ENCODE results near the gene PLD6. TPM values are rescaled to one million over a fixed set of nuclear protein-coding genes. Genes with fewer than 3 reads are reported as not detected.

The PLD6 gene
- total RNA-seq, 1 experiment from 2014 or later = 1.6 TPM

DNA sequence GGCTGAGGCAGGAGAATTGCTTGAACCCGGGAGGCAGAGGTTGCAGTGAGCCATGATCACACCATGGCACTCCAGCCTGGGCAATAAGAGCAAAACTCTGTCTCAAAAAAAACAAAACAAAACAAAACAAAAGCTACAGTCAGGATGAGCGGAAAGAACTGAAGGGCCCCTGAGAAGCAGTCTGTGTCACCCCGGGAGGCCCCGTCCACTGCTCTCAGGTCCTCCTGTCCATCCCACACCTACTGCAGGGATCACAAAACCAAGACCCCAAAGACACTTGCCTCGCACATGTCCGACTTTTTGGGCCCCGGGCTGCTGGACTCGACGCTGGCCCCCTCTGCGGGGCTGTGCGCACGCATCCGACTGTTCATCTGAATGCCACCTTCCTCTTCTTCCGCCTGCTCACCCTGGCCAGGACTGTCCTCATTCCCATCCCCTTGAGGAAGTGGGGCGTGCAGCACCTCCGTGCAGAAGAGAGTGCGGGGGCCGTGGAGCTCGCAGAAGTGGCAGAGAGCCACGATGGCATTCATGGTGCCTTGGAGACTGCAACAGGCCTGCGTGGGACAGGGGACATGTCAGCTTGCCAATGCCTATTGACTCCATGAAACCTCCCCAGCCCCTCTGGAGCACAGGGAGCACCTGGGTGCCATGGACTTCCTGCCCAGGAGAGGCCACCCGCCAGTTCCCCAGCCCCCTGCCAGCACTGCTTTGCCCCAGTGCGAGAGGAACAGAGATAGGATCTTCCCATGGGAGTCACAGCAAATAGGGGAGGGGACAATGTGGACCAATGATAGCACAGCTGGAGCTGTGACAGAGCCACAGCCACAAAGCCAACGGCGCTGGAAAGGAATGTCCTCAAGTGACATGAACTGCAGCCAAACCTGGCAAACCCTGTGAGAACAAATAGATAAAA is 21.7 kb upstream of the PLD6 start:
- DNase-seq (ENCODE audit: low spot score) = no peak

DNA sequence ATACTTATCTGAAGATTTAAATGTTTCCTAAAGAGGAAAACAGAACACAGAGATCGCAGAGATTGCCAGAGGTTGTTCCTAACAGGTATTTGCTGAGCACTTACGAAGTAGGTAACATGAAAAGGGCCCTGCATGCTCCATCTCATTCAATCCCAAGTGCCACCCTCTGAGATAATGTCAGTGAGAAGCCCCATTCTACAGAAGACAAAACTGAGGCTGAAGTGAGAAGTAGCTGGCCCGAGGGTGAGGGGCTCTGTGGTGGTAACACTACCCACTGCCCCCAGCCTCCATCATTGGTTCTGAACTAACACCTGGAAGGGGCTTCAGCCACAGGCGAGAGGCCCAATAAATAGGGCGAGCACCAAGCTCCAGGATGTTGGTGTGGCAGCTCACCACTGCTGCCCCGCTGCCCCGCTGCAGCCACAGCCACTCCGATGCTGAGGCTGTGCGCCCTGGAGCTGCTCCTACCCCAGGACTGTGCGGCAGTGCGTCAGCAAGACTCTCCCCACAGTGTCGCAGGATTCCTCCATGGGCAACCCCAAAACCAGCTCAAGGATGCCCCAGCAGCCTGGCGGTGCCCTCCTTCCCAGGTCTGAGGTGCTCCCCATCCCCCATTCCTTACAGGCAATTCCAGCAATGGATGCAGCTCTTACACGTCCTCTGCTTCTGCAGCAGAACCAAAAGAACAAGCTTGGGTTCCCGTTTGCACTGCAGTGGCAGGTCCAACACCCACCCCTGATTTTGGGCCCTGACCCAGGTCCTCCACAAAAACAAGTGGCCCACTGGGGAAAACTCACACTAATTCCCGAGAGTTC is 20.5 kb upstream of the PLD6 start:
- no peak for DNase-seq (ENCODE audit: low spot score)

DNA sequence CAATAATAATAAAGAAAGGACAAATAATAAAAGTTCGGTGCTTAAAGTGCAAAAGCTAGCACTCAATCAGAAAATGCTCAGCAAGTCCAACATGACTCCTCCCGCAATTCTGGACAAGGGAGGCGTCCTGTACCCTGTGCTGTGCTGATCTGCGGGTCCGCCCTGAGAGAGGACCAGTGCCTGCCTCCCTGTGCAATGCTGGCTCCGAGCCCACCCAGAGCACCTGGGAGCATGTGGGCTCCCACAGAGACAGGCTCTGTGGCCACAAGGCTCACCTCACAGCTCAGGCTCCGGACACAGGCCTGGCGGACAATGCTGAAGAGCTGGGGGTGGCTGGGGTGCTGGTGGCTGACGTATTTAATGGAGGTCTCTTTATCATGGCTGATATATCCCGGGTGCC is 19.8 kb upstream of the PLD6 start:
- no peak for DNase-seq (ENCODE audit: low spot score)

DNA sequence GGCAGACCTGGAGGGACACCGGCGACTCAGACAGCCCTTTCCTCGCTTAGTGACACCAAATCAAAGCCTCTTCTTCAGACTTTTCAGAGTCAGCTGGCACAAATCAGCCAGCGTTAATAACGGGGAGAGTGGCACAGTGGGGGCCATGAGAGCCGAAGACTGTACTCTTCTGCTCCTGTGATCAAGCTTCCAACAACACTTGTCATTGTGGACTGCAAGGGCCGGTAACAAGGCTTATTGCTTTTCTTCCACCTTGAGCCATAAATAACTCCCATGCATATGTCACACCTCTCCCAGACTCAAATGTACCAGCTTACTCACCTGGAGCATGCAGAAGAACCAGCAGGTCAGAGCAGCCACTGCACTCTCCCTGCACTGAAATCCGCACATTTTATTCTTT is 18.0 kb upstream of the PLD6 start:
- no peak for DNase-seq (ENCODE audit: low spot score)

DNA sequence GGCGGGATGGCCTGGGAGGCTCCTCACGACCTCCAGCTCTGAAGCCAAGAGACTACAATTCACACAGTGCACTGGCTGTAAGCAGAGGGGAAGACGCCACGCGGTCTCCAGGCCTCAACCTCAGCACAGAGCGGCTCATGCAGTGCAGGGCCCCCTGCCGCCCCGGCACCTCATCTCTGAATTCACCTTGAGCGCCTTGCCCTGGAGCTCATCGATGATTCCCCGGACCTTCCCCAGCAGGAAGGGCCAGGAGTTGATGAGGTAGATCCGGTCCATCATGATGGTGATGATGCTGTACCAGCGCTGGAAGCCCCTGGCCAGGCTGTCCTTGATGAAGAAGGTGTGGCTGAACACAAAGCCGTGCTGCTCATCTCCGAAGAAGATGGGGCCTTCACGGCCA is 17.6 kb upstream of the PLD6 start:
- DNase-seq (ENCODE audit: low spot score) = no peak

DNA sequence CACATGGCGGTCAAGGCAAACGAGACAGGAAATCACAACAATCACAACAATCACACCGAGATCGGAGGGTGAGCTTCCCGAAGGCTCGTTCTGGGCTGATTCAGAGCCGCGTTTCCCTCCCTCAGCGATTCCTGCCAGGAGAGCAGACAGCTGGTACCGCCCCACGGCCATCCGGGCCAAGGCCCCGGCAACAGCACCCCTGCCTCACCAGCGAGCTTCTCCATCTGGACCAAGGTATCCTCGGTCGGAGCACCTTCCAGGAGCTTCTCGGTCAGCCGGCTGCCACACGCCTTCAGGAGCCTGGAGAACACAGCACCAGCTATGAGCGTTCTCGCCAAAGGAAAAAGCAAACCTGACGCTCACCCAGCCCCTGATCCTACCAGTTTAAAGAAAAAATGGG is 15.2 kb upstream of the PLD6 start:
- DNase-seq (ENCODE audit: low spot score) = no peak

DNA sequence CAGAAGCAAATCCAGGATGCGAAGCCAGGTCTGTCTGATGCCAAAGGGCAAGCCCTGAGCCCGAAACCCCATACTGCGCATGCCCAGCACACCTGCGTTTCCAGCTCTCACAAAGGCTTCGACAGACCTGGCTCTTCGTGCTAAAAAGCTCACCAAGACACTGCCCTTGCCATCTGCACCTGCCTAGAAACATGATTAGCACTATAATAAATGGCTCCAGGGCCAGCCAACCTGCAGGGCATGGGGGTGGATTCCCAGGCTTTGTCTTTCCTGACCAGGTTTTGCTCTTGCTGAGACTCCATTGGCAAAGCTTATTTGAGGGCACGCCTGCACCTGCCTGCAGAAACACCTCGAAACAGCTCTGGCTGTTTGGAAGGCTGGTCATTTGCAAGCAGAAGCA is 14.4 kb upstream of the PLD6 start:
- DNase-seq (ENCODE audit: low spot score) = no peak

DNA sequence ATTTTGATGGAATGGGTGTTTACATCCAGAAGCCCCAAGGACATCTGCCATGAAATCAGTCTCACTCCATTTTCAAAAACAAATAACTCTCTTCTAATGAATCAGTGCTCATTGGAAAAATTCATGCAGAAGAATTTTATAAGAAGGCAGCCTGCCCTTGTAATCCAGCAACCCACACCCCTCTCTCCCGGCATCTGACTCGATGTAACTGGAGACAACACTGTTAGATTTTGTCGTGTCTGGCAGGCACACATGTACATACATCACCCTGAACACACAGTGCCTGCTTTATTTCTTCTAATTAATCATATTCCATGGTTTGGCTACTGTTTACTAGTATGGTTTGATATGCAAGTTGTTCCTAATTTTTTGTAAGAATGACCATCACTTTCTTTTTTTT is 11.9 kb upstream of the PLD6 start:
- no peak for DNase-seq (ENCODE audit: low spot score)

DNA sequence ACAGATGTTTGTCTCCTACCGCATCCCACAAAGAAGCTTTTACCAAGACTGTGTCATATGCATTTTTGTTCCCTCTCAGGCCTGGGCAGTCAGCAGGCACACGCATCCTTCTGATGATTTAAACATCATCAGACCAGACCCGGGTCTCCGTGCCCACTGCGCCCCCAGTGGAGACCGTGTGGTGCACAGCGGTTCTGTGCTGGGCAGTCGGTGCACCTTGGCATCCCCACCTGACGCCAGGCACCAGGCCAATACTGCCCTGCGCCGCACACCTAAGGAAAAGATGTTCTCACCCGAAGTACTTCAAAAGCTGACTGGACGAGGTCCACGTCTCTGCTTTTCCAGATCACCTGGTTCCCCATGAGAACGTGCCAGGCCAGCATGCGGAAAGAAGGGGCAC is 10.6 kb upstream of the PLD6 start:
- DNase-seq (ENCODE audit: low spot score) = no peak

DNA sequence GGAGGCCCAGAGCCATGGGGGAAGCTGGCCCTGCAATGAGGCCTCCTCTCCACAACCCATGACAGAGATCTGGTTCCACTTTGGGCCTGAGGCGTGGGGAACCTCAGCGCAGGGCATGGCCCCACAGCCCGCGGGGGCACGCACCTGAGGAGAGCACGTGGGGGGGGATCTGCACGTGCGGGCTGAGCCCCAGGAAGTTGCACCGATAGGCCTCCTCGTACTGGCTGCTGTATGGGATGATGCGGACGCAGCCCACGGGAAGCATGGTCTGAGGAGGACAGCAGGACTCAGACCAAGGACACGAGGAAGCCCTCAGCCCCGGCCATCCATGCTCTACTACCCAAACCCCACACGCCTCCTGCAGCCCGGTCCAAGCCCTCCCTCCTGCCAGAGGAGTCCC is 10.1 kb upstream of the PLD6 start:
- no peak for DNase-seq (ENCODE audit: low spot score)

DNA sequence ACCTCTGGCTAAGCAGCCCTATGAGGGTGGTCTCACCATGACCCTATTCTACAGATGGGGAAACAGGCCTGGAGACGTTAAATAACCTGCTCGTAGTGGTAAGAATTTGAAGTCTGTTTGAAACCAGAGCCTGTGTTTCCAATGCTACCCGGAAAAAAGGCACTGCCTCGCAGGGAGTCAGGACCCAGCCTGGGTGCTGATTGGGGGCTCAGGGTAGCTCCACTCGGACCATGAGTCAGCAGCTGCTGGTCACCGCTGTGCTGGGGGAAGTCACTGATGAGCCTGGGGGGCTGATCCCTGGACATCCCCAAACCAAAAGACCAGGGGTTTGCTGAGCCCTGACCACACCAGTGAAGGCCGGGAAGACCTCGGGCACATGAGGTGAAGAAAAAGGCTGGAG is 9.4 kb upstream of the PLD6 start:
- DNase-seq (ENCODE audit: low spot score) = no peak

DNA sequence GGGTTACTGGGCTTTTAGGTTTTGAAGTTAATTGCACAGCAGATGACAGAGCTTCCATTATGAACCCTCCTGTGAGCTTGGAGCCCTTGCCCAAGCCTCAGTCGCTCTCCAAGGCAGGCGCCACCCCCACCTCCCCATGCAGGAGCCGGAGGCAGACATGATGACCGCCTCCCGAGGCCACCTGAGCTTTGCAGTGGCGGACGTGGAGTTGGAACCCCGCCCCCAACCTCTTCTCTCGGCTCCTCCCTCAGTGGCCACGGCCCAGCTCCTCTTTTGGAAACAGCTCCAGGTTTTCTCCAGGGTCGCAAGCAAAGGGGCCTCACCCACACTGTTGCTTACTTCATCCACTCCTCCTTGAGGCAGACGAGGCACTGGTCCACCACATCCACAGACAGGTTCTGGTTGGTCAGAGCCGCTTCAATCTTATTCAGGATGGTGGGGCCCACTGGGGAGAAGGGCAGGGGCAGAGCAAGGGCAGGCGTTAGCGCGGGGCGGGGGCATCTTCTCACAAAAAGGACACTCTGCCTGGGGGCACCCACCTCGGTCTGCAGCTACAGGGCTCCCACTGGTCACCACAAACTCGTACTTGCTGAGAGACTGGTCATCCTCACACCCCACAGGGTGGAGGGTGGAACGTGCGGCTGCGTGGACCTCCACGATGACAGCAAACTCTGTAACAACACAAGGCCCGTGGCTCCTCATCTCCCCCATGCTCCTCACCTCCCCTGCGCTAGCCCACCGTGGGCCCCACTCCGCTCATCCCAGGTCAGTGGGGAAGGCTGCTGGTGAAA is 8.7 kb upstream of the PLD6 start:
- DNase-seq (ENCODE audit: low spot score) = no peak

DNA sequence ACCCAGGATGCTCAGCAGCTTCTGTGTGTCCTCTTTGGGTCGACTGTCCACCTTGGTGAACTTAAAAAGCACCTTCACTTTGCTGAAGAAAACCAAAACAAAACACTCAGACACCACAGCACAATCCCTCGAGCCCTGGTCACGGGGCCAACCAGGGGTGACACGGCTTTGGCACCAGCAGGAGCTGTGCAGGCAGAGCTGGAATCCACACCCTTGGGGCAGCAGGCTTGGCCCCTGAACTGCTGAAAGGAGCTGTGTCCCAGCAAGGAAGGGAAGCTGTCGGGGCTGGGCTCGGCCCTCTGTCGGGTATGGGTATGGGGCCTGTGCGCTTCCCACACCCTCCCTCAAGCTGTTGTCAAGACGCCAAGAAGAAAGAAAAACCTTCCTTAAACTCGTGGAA is 7.6 kb upstream of the PLD6 start:
- no peak for DNase-seq (ENCODE audit: low spot score)

DNA sequence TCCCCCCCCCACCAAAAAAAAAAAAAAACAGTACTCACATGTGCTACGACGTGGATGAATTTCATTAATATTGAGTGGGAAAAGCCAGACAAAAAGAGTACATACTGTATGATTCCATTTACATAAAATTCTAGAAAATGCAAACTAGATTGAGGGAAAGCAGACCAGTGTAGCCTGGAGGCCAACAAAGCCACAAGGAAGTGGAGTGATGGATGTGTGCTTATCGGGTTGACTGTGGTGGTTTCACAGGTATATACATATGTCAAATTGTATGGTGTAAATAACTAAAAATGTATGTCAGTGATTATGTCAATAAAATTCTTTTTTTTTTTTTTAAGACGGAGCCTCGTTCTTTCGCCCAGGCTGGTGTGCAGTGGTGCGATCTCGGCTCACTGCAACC is 1.9 kb upstream of the PLD6 start:
- no peak for DNase-seq (ENCODE audit: low spot score)

DNA sequence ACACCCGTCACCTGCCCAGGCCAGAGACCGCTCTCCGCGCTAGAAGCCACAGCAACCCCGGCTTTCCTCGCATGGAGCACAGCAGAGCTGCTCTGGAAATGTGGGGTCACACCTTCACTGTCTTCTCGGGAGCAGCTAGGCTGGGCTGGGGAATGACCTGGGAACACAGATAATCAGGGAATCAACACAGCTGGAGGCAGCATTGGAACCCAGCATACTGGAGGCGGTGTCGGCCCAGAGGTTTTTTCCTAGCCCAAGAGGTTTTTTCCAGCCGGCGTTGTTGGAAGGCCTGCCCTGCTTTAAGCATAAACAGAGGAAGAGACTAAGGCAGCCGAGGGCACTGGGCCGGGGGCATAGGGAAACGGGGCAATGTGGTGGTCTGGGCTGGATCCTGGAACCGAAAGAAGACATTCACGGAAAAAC is 791 bp upstream of the PLD6 start:
- DNase-seq (ENCODE audit: low spot score) = no peak

DNA sequence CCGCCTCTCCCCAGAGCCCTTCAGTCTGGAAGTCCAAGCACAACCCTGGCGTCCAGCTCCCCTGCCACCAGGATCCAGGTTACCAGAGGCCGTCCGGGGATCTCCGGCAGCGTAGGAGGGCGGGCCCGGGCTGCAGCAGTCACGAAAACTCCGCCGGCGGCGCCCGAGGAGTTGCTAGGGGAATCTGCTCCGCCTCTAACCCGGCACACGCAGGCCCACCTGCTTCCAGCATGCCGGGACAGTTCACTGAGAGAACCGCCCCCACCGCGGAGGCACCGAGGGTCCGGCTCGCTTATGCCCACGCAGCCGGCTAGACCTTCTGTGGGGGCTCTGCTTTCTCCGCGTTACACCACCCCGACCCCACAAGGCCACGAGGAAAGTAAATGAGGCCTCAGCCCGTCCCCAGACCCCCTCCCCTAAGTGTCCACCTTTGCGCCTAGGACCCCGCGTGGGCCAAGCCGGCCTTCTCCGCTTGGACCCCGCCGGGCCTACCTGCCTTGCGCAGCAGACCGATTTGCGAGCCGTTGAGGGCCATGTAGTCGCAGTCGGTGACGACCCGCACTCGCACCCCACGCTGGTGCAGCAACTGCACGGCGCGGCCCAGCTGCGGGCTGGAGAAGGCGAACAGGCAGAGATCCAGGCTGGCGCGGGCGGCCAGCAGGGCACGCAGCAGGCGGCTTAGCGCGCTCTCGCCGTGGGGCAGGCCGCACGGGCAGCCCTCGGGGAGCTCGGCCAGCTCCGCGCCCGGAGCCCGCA is 587 bp downstream of the PLD6 start:
- no peak for DNase-seq (ENCODE audit: low spot score)

DNA sequence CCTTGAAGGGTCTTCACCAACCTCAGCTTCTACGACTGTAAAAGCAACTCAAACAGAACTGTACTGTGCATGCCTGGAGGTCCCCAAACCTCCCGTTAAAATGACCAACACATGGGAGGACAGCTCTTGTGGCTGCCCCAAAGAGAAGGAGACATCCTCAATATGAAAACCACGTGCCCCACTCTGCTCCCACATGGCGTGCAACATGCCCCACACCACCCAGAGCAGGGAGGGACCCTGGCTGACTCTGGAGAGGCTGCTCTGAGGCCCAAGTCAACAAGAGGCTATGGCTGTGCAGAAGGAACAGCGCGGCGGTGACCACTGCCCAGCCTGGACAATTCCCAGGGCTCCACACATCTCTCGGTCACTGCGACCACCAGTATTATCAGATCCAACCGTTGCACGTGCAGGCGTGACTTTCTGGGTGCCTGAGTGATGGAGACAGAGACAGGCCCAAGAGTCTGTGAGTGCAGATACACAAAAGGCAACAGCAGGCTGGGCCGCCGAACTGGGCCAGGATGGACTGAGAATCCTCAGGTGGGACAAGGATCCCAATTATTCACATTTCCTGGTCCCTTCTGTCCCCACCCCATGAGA is 1.4 kb downstream of the PLD6 start:
- no peak for DNase-seq (ENCODE audit: low spot score)

DNA sequence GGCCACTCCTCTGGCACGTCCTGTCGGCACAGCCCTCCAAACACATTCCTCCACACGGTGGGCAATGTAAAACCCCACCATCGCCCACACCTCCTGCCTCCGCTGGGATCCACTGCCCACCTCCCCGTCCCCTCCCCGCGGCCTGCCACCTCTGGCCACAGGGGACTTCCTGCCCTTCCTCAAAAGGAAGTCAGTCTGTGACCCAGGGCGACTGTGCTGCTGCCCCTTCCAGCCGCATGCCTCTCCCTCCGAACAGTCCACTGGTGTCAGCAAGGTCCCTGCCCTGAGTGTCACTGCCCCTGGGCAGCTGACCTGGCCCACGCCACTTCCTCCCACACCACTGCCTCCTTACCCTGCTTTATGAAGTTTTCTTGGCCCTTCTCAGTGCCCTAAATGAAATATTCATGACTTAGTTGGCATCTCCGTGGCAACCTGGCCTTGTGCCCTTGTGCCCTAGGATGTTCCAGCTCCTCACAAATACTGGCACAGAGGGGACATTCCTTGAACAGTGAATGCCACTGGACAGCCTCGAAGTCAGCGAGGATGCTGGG is 2.0 kb downstream of the PLD6 start:
- no peak for DNase-seq (ENCODE audit: low spot score)

DNA sequence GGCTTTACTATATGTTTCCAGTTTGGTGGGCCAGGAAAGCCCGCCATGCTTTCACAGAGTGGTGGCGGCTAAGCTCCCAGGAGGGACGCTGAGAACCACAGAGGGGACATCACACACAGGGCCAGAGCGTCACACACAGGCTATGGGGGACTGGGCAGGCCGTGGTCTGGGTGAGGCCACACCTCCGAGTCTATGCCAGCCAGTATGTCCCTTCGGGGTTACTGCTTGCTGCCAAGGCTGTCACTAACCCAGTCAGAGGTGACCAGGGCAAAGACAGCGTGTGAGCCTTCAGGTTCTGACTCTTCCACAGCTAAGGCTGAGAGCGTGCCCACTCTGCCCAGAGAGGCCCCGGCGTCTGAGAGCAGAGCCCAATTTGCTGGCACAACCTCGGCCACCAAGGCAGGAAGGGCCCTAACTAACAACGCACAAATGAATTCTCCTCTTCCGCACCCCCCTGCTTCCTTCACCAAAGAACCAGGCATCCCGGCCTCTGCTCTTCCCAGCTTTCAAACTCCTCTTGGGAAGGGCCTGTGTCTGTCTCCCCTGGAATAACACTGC is 2.9 kb downstream of the PLD6 start:
- DNase-seq (ENCODE audit: low spot score) = no peak

DNA sequence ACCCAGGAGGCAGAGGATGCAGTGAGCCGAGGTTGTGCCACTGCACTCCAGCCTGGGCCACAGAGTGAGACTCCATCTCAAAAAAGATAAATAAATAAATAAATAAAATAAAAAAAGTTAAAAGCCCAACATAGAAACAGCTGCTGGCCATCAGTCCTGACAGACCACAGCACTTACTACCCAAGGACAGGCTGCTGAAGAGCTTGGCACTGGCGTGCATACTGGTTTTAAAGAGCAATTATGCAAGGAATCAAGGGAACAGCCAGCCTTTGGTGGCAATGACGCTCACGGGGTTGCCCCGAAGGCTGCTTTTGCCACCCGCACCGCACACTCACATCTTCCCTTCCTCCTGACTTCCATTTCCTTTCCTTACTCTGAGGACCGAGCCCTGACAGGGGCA is 4.2 kb downstream of the PLD6 start:
- no peak for DNase-seq (ENCODE audit: low spot score)

DNA sequence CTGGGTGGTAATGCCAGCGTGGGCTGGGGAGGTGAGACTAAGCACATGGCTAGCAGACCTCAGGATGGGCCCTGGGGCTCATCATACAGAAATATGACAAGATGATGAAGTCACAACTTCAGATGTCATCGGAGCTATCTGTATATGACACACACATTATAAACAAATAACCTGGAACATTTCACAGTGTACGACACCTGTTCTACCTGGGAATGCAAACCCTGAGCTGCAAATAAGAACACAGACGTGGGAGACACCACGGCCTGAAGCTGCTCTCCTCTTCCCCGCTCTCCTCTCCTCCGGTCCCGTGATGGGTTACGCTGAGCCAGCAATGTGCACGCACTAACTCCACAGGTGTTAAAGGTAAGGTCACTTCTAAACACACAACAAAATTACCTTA is 4.9 kb downstream of the PLD6 start:
- no peak for DNase-seq (ENCODE audit: low spot score)

Measured in H4 (cell line).